Calu3 (cell line): ENCODE results near the gene GSDMA. TPM values are rescaled to one million over a fixed set of nuclear protein-coding genes. Genes with fewer than 3 reads are reported as not detected.
A peak's percentile ranks its signal among the peaks of the same experiment; 100 is the strongest.
"Not testable (repeated sequence)": the region's sequence is repeated elsewhere in the genome, so short reads cannot be mapped to it uniquely, and the experiment has no call there.

Experiments
- BruUV-seq: library from RNA; stranded (reverse); fragments of 400-500 nt; replicated peaks from 2 replicates; lab custom pipeline; 2021; lab: Mats Ljungman, UMichigan
- CTCF ChIA-PET: fragments of 300-600 bp; sonication (Branson Sonifier 250); formaldehyde crosslinking; loops from one replicate; lab custom pipeline; 2022; ENCODE audit warnings: antibody characterized with exemption; lab: Charles Lee
- DNase-seq: peaks from one replicate; pipeline ENCODE4 v3.0.0; 2022
- H3K27ac Mint-ChIP-seq: one replicate; pipeline ENCODE4 v1.8.0; 2022; ENCODE audit warnings: mixed read lengths; ENCODE audit not compliant: unreplicated experiment
- H3K27me3 Mint-ChIP-seq: one replicate; pipeline ENCODE4 v1.8.0; 2022; ENCODE audit warnings: mixed read lengths; ENCODE audit not compliant: unreplicated experiment
- H3K36me3 Mint-ChIP-seq: one replicate; pipeline ENCODE4 v1.8.0; 2022; ENCODE audit warnings: mild to moderate bottlenecking, moderate library complexity, mixed read lengths; ENCODE audit not compliant: insufficient read depth, unreplicated experiment
- H3K4me1 Mint-ChIP-seq: one replicate; pipeline ENCODE4 v1.8.0; 2022; ENCODE audit warnings: mild to moderate bottlenecking, low read depth, mixed read lengths; ENCODE audit not compliant: unreplicated experiment
- H3K4me3 Mint-ChIP-seq: one replicate; pipeline ENCODE4 v1.8.0; 2022; ENCODE audit warnings: mild to moderate bottlenecking, low read depth, moderate library complexity, mixed read lengths; ENCODE audit not compliant: unreplicated experiment
- H3K9me3 Mint-ChIP-seq: one replicate; pipeline ENCODE4 v1.8.0; 2022; ENCODE audit warnings: low read depth, mixed read lengths; ENCODE audit not compliant: unreplicated experiment
- intact Hi-C: fragments of 100-400 bp; cut with micrococcal nuclease; formaldehyde crosslinking; loops from one replicate; pipeline ENCODE4 v1.10.0; 2022; ENCODE audit not compliant: unreplicated experiment
- total RNA-seq: library from RNA; stranded (reverse); gene quantifications from 2 replicates; pipeline ENCODE4 v1.2.3, GENCODE V29; 2022
- TF ChIP-seq, protein P1 (sequence below): fragments of 200-600 bp; IDR thresholded peaks from one replicate; pipeline ENCODE4 v1.8.0; 2022; ENCODE audit warnings: antibody characterized with exemption; ENCODE audit not compliant: unreplicated experiment

The GSDMA gene
- total RNA-seq, 1 experiment from 2014 or later, result 0.33 TPM

DNA sequence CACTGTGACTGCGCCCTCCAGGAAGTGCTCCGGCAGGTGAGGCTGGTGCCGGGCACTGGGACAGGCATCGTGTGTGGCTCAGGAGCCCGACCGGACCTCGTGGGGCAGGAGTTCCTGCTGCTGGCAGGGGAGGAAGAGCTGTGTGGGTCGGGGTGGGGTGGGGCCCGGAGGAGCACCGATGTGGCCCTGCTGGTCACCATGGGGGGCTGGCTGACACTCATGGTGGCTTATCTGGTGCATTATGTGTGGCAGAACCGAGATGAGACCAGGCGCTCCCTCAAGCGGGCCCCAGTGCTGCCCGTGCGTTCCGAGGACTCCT, 18.5 kb upstream of the GSDMA start:
- Mint-ChIP-seq H3K27ac (no peak overlapping the region), H3K4me3 (no peak overlapping the region), H3K9me3 (no peaks in the 10 kb centered on the region), H3K4me1 (peaks cover 27% of the 10 kb centered on the region), H3K36me3 (peaks cover 7% of the 10 kb centered on the region), H3K27me3 (peaks cover 75% of the 10 kb centered on the region)
- BruUV-seq, result no TSS peak
- TF ChIP-seq, protein P1, sequence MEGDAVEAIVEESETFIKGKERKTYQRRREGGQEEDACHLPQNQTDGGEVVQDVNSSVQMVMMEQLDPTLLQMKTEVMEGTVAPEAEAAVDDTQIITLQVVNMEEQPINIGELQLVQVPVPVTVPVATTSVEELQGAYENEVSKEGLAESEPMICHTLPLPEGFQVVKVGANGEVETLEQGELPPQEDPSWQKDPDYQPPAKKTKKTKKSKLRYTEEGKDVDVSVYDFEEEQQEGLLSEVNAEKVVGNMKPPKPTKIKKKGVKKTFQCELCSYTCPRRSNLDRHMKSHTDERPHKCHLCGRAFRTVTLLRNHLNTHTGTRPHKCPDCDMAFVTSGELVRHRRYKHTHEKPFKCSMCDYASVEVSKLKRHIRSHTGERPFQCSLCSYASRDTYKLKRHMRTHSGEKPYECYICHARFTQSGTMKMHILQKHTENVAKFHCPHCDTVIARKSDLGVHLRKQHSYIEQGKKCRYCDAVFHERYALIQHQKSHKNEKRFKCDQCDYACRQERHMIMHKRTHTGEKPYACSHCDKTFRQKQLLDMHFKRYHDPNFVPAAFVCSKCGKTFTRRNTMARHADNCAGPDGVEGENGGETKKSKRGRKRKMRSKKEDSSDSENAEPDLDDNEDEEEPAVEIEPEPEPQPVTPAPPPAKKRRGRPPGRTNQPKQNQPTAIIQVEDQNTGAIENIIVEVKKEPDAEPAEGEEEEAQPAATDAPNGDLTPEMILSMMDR, result no peak
- CTCF ChIA-PET, result interaction anchor here (0.5 to 109.6 kb wide), 31 partner anchors 24 to 630 kb away, joined by 3 to 8195 read pairs (median 7); partner anchors contain the start of genes CASC3, CSF3, ERBB2 and GRB7
- peak; percentile 76 for DNase-seq
- intact Hi-C loops, result no loop called here

DNA sequence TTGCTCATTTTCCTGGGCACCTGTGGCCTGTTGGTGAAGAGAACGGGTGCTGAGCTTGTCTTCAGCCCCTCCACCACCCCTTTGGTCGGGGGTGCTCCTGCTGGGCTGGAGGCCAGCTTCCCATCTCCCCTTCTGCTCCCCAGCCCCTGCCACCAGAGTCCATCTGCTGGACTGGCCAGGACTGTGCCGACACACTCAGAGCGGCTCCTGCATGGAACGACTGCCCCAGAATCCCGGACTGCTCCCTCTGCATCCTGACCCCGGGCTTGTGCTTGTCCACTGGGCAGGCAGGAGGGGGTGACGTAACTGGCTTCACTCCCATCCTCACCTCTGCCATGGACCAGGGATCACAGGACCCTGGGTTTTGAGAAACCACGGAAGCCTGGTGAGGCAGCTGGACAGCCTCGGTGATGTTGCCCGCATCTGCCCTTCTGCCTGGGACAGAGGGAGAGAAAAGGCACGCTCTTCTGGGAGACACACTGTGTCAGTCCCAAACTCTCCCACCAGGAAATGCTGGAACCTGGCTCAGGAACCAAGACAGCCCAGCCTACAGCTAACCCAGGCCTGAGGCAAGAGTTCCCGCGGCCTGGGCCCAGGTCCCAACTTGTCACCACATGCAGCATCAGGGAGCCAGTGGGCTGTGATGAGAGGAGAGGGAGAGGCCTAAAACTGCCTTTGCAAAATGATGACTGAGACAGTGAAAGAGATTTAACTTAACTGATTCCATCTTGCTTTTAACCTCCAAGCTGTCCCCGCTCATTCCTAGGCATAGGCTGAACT, 16.1 kb upstream of the GSDMA start:
- TF ChIP-seq, protein P1, result no peak
- H3K9me3 Mint-ChIP-seq, result no peaks in the 10 kb centered on the region
- CTCF ChIA-PET, result interaction anchor here (0.5 to 109.6 kb wide), 48 partner anchors 21 to 1695 kb away, joined by 3 to 8195 read pairs (median 8); partner anchors contain the start of genes CSF3, ERBB2, GRB7 and GSDMA
- BruUV-seq, result no TSS peak
- H3K4me1 Mint-ChIP-seq, result peaks cover 39% of the 10 kb centered on the region
- intact Hi-C loops, result no loop called here
- DNase-seq, result peak; percentile 86
- H3K27ac Mint-ChIP-seq, result no peak overlapping the region
- no peak overlapping the region for H3K4me3 Mint-ChIP-seq
- peaks cover 57% of the 10 kb centered on the region for H3K27me3 Mint-ChIP-seq
- H3K36me3 Mint-ChIP-seq, result peaks cover 12% of the 10 kb centered on the region

DNA sequence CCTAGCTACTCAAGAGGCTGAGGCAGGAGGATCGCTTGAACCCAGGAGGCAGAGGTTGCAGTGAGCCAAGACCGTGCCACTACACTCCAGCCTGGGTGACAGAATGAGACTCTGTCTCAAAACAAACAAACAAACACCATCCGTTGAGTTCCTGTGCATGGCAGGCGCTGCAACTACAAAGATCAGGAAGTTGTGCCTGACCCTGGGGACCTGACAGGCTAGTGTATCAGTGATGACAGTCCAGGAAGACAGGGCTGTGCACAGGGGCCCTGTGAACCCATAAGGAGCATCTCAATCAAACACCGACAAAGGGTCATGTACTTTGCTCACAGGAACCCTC, 14.3 kb upstream of the GSDMA start:
- peaks cover 46% of the 10 kb centered on the region for H3K27me3 Mint-ChIP-seq
- not testable (repeated sequence) for H3K9me3 Mint-ChIP-seq, H3K4me3 Mint-ChIP-seq
- H3K4me1 Mint-ChIP-seq, result peaks cover 49% of the 10 kb centered on the region
- H3K36me3 Mint-ChIP-seq, result peaks cover 28% of the 10 kb centered on the region
- peak; percentile 89 for DNase-seq
- H3K27ac Mint-ChIP-seq, result peak overlapping the region; percentile 29
- intact Hi-C loops, result loop anchor here (1.0 to 2.0 kb wide), 3 partner anchors 11 to 550 kb away; partner anchors contain the start of gene STARD3
- BruUV-seq, result TSS peak; percentile 29
- CTCF ChIA-PET, result interaction anchor here (0.6 to 109.6 kb wide), 48 partner anchors 20 to 606 kb away, joined by 3 to 8195 read pairs (median 7); partner anchors contain the start of genes CSF3, ERBB2, GRB7 and GSDMA

DNA sequence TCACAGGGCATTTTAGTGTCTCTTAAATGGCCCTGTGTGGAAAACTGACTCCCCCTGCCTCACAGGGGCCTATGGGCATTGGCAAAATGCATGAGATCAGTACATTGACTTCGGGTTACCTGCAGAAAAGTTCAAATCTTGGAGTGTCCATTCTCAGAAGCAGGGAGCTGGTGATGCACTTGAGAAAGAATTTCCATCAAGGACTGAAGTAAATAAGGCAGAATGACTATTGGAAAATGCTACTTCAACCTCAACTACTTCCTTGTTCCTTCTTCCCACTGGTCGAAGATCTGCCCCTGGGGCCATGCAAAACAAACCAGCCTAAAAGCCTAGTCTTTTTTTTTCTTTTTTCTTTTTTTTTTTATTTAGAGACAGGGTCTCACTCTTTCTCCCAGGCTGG, 13.8 kb upstream of the GSDMA start:
- intact Hi-C loops, result loop anchor here (1.0 to 2.0 kb wide), 5 partner anchors 20 to 550 kb away; partner anchors contain the start of gene STARD3
- peak; percentile 100 for DNase-seq
- peaks cover 41% of the 10 kb centered on the region for H3K27me3 Mint-ChIP-seq
- no peaks in the 10 kb centered on the region for H3K9me3 Mint-ChIP-seq
- H3K36me3 Mint-ChIP-seq, result peaks cover 30% of the 10 kb centered on the region
- no peak overlapping the region for H3K4me3 Mint-ChIP-seq
- CTCF ChIA-PET, result interaction anchor here (0.6 to 109.6 kb wide), 61 partner anchors 19 to 786 kb away, joined by 3 to 8195 read pairs (median 5); partner anchors contain the start of genes CASC3, CDK12, CSF3 and ERBB2
- no TSS peak for BruUV-seq
- H3K27ac Mint-ChIP-seq, result peak overlapping the region; percentile 29
- H3K4me1 Mint-ChIP-seq, result peaks cover 49% of the 10 kb centered on the region
- TF ChIP-seq, protein P1, result no peak
